Activated T-helper 9 cell treated with anti-CD3 and anti-CD28 coated beads, Interleukin-2, amount 50 U/mL, for 16 hours (primary cell): ENCODE results near the gene LSM6.

ENCODE experiments used
- DNase-seq: peaks from one replicate; pipeline ENCODE4 v3.0.0-alpha.2; 2020; ENCODE audit warnings: low read depth

Gene LSM6

GRCh38 chr4:146186041-146186440, 10.5 kb downstream of the LSM6 start:
- no peak for DNase-seq

- DNase-seq: no peak
Measured at GRCh38 chr4:146186596-146186995, 11.1 kb downstream of the LSM6 start.

GRCh38 chr4:146190456-146190855, 14.9 kb downstream of the LSM6 start:
- DNase-seq: no peak

GRCh38 chr4:146191766-146192458, 16.4 kb downstream of the LSM6 start:
- no peak for DNase-seq

DNA sequence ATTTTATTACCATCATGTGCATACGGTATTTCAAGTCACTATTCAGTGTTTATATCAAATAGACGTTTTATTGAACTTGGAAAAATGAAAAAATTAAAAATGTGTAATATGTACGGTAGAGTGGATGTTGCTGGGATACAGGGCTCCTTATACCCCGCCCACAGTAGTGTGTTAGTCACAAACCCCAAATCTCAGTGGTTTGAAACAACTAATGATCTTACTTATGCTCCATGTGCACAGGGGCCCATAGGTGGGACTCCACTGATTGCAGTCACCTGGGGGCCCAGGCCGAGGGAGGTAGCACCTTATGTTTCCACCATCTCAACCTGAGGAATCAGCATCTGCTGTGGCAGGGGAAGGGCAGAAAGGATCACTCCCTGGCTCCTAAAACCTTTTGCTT, 18.1 kb downstream of the LSM6 start:
- no peak for DNase-seq

DNA sequence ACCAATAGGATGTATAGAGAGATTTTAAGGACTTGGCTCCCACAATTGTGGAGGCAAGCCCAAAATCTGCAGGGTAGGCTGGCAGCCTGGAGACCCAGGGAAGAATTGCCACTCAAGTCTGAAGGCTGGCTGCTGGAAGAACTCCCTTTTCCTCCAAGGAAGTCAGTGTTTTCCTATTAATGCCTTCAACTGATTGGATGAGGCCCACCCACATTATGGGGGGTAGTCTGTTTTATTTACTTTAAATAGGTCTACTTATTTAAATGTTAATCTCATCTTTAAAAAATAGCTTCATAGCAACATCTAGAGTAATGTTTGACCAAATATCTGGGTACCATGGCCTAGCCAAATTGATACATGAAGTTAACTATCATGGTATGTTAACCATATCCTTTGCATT, 18.7 kb downstream of the LSM6 start:
- DNase-seq: no peak

DNA sequence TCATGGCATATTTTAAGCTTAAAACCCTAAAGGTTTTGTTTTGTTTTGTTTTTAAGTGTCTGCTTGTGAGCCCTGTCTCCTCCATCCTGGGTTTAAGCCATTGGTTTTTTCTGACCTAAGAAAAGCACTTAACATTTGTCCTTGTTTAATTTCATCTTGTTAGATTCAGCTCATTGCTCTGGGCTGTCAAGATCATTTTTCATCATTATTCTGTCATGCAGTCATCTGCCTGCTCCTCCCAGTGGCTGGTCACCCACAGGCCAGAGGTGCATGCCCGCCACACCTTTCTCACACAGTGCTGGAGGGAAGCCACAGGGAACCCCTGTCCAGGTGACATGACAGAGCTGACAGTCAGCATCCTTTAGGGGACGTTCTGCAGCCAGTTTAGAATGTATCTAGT, 27.1 kb downstream of the LSM6 start:
- no peak for DNase-seq

- DNase-seq: no peak
Measured at GRCh38 chr4:146207410-146207809, 31.9 kb downstream of the LSM6 start.

DNA sequence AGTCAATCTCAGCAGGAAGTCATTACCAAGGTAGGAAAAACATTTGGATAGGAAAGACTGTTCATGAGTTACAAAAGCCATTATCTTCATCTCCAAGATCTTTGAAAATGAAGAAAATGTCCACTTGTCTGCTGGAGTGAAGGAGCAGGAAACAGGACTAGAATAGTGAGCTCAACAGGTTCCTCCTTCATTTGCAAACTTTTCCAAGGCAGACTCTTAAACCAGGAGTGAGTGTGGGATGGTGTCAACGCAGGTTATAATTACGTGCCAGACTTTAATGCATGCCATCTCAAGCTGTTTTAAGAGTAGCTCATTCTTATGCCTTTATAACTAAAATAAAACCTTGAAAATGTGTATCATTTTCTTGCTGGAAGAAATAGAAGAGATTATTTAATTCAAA, 35.4 kb downstream of the LSM6 start:
- no peak for DNase-seq

GRCh38 chr4:146211440-146211839, 35.9 kb downstream of the LSM6 start:
- DNase-seq: no peak

DNA sequence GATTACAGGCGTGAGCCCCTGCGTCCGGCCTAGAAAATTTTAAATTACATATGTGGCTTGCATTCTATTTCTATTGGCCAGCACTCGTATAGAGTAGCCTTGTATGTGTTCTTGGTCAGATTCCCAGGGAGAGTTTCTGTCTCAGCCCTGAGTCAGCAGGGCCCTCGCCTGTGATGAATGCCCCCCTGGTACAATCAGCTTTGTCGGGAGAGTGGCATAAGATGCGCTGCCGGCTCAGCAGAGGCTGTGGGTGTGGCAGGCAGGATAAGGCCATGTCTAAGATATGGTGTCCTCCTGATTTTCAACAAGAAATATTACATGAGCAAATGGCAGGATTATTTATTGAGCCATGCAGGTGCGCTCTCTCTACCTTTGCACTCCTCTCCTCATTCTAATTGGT, 37.3 kb downstream of the LSM6 start:
- no peak for DNase-seq

DNA sequence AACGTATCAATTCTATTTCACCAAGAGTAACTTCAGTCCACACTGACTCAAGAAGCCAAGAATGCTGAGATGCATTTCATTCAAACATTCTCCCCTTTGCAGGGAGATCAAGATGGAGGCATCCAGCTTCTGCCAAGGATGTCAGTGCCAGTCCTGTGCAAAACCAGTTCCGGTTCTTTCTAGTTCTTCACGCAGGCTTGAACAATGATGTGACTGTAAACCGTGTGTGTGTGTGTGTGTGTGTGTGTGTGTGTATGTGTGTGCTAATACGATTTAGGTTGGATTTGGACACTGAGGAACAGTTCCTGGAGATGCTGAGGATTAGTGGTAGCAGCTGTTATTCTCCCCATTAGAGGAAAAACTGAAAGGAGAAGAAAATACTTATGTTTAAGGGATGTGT, 38.7 kb downstream of the LSM6 start, which contains the start of gene REELD1:
TSS of gene REELD1 (plus strand) at position 301 of the 400 bp plus-strand sequence. CDS start 2,415 bp downstream, outside the sequence.
- no peak for DNase-seq

DNA sequence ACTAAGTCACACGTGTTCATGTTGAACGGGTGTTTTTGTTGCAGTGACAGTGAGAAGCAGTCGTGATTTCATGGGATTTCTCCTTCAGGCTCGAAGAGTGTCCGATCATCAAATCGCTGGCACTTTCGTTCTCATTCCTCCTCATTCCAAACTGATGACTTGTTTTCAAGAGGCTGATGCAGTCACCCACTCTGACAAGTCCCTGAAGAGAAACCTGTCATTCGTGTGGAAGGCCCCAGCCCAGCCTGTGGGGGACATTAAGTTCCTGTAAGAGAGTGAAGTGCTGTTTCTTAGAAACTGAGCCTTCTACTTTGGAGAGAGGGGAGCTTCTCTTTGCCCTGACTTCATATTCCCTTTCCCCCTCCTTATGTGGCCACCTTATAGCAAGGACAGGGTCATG, 46.8 kb downstream of the LSM6 start:
- DNase-seq: no peak

GRCh38 chr4:146224326-146224966, 48.9 kb downstream of the LSM6 start:
- DNase-seq: no peak

- DNase-seq: no peak
Measured at GRCh38 chr4:146229406-146229805, 53.9 kb downstream of the LSM6 start.

DNA sequence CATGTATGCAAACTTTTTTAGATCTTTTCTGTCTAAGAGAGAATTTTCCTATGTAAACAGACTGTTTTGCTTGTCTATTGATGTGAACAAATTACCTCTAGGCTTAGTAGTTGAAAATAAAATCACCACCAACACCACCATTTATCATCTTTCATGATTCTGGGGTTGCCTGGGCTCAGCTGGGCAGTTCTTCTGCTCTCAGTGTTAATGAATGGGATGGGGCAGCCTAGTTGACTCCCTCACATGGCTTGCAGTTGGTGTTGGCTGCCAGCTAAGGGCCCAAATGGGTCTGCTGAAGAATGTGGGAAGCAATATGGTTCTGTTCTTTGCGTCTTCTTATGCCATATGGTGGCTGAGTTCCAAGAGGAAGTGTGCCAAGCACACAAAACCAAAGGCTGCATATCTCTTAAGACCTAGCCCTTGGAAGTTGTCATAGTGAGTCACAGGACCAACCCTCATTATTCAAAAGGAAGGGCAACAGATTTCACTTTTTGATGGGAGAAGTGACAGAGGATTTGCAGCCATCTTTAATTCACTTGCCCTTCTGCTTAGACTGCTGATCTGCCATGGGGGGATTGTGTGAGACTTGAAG, 56.7 kb downstream of the LSM6 start:
- no peak for DNase-seq

- no peak for DNase-seq
Measured at GRCh38 chr4:146235654-146236177, 60.2 kb downstream of the LSM6 start.

GRCh38 chr4:146236216-146236615, 60.7 kb downstream of the LSM6 start:
- no peak for DNase-seq

DNA sequence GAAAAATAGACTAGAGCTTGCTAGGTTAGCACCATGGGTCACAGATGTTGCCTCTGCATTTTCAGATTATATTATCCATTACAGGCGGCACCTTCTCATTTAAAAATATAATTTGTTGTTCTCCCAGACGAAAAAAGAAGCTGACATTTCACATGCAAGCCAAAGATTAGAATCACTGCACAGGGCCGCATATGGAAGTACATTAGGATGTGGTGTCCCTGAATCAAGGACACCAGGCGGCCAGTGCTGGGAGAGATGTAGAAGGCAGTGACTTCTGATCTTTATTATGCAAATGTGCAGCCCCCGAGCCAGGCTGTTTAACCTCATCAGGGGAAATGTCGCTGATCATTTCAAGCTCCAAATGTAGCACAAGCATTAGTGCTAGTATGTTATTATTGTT, 61.6 kb downstream of the LSM6 start:
- DNase-seq: no peak

DNA sequence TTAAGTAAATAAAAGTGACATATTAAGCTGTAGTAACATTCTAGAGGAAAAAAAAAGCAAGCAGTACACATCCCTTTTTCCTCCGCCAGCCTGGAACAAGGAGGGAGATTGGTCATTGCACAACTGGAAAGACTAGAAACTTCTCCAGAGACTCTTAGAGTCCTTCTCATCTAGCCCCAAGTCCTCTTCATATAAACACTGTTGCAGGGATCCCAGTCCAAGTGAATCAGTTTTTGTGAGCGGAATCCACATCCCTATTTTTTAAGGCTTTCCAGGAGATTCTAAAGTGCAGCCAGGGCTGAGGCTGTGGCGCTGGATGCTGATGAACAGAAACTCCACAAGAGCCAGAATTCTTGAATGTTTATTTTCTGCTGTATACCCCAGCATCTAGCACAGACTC, 62.6 kb downstream of the LSM6 start:
- no peak for DNase-seq
